HG03520 (cell line): ENCODE data around the gene GRK5.

ENCODE experiments used
- ATAC-seq: cut with Tn5 transposase; IDR thresholded peaks from one replicate; pipeline ENCODE4 v1.9.1; 2021; ENCODE audit warnings: mild to moderate bottlenecking, moderate library complexity; ENCODE audit not compliant: unreplicated experiment

GRK5 gene

GRCh38 chr10:119396709-119397071, 189.3 kb downstream of the GRK5 start:
- no peak for ATAC-seq

- ATAC-seq, result no peak
Observed at GRCh38 chr10:119397416-119397815, 190.0 kb downstream of the GRK5 start.

GRCh38 chr10:119398996-119399395, 191.6 kb downstream of the GRK5 start:
- ATAC-seq, result no peak

GRCh38 chr10:119399466-119399865, 192.1 kb downstream of the GRK5 start:
- ATAC-seq, result no peak

DNA sequence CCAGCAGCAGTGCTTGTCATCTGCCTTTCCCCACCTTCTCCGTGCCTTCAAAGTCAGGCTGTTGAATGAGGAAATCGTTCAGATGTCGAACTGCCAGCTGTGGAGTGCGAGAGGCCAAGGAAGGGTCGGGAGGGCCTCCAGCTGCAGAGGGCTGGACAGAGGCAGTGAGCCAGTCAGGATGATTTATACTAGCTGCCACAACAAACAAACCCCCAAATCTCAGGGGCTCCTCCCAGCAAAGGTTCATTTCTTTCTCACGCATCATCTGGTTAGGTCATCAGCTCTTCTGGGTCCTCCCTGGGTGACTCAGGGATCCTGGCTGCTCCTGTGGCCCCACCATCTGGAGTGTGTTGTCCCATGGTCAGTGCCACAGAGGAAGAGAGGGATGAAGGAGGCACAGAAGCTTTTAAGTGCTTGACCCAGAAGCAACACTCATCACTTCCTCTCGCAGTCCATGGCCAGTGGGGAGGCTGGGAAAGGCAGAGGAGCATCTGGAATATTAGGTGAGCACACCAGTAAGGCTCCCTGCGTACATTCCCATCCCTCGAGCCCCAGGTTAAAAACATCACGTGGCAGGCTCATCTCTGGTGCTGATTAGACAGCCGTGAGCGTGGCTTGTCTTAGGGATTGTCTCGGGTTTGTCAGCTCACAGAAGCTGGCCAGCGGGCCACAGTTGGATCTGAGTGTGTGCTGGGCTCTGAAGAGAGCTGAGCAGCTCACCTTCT, 194.5 kb downstream of the GRK5 start:
- ATAC-seq, result no peak

- no peak for ATAC-seq
Observed at GRCh38 chr10:119403921-119404320, 196.6 kb downstream of the GRK5 start.

- no peak for ATAC-seq
Observed at GRCh38 chr10:119404719-119405519, 197.5 kb downstream of the GRK5 start.

- ATAC-seq, result no peak
Observed at GRCh38 chr10:119405520-119405807, 198.1 kb downstream of the GRK5 start.

DNA sequence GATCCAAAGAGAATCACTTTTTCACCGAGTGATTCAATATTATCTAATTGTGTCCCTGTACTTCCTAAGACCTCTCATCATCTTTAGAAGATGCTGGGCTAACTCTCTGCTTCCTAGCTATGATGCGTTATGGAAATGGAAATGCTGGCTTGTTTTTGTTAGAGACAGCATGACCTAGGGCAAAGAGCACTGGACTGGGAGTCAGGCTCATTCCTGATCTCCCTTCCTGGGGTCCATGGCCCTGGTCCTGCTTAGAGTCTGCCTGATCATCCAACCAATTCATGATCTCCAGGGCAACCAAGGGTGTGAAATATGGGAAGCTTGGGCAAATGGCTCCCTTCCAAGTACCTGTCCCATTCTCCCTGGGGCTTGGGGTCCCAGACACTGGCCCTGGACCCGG, 198.8 kb downstream of the GRK5 start:
- ATAC-seq, result no peak

DNA sequence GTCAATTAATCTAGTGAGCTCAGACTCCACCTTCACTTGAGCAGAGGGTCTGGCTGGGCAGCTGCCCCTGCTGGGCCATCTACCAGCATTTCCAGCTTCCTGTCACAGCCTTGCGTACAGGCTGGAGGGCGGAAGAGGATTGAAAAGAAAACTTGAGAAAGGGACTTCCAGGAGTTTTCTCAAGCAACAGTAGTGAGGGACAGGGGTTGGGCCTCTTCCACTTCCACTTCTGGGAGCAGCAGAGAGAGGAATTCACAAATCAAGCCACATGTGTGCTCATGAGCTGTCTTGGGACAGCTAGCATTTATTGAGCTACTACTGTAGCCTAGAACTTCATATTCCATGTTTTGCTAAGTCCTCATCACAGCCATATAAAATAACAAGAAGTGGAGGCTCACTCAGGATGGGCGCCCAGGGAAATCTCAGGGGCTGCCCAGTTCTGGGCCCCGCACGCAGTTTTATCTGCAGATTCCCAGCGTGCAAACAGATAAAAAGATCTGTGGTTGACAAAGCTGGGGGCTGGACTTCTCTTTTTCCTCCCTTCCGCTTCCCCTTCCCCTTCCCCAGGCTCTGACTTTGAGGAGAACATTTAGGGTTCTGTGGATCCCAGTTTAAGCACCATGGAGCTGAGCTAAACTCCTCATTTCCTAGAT, 199.4 kb downstream of the GRK5 start:
- no peak for ATAC-seq

DNA sequence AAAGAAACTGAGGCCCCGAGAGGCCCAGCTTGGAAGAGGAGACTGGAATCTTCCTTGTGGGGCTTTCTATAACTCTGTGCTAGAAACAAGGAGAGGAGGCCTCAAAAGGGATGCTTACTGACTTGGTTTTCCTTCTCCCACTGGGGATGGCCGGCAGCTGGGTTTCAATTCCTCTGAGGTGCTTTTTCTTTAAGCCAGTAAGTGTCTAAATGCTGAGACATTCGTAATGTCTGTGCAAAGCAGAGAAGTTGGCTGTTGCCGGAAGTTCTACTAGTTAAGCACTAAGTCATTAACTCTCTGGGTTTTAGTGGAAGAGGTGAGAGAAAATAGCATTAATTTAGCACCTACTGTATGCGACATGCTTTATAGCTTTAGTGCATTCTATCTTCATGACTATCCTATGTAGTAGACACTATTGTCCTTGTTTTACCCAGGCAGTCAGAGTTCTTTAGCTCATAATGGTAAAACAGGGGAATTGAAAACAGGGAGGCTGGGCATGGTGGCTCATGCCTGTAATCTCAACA, 199.9 kb downstream of the GRK5 start:
- no peak for ATAC-seq

DNA sequence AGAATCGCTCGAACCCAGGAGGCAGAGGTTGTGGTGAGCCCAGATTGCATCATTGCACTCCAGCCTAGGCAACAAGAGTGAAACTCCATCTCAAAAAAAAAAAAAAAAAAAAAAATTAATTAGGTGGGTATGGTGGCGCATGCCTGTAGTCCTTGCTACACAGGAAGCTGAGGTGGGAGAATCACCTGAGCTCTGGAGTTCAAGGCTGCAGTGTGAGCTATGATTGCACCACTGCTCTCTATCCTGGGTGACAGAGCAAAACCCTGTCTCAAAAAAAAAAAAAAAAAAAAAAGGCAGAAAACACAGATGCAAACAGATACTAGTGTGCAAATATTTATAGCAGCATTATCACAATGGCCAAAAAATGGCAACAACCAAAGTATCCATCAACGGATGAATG, 200.7 kb downstream of the GRK5 start:
- ATAC-seq, result no peak

GRCh38 chr10:119408969-119409371, 201.6 kb downstream of the GRK5 start:
- ATAC-seq, result no peak

DNA sequence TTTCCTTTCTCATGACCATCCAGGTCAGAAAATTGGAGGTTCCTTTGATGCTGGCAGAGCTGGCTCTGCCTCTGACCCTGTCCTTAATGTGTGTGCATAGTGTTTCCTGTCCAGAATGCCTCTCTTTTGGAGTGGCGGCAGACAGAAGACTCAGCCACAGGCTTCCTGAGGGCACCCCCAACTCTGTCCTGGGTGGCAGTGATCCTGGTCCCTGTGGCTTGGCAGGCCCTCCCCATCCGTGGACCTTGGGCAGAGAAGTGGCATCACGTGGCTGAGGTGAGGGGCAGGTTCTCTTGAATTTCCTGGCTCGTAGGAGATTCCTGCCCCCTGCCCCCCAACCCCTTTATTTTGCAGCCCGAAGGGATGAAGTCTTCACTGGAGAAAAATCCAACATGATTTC, 202.0 kb downstream of the GRK5 start:
- no peak for ATAC-seq

- no peak for ATAC-seq
Observed at GRCh38 chr10:119409906-119410305, 202.5 kb downstream of the GRK5 start.

DNA sequence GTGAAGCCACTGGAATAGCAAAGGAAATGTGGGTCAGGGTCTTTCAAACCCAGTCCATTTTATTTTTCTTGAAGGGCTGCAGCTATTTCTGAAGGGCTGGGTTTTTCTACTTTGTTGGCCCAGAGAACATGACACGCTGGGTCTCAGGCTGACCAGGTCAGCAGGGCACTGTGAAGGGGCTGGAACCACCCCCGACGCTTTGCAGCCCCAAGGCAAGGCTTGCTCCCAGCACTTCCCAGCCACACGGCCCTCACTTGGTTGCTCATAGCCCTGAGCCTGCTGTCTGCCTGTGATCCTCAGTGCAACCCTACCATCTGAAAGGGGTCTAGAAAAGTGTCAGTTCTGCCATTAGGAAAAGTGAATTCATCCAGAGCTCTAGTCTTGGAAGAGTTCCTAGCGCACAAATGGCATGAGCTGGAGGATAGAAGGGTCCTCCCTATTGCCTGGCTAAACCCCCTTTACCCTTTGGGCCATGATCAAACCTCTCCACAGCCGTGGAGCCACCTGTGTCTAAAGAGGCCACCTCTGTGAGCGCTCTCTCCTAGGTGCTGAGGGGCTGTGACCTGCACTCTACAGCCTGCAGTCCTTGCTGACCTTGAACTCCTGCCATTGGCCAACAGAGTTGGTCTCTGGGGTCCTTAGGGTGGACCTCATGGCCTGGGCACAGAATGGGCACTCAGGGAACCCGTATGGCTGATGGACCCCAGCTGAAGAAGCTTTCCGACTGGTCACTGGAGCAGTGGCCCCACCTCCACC, 203.2 kb downstream of the GRK5 start:
- ATAC-seq, result no peak

GRCh38 chr10:119412244-119413092, 205.1 kb downstream of the GRK5 start:
- no peak for ATAC-seq

DNA sequence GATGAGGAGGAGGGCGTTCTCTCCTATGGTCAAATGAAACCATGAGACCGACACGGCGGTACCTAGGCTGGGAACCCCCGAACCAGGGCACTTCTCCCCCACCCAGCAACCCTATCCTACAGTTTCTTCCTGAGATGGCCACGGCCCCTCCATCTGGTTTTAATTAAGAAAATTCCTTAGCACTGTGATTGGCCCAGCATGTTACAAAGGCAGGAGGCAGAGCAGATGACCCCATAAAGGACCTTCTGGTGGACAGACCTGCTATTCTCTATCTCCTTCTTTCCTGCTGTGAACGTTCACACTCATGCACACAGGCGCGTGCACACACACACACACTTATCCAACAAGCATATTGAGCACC, 205.7 kb downstream of the GRK5 start:
- no peak for ATAC-seq

DNA sequence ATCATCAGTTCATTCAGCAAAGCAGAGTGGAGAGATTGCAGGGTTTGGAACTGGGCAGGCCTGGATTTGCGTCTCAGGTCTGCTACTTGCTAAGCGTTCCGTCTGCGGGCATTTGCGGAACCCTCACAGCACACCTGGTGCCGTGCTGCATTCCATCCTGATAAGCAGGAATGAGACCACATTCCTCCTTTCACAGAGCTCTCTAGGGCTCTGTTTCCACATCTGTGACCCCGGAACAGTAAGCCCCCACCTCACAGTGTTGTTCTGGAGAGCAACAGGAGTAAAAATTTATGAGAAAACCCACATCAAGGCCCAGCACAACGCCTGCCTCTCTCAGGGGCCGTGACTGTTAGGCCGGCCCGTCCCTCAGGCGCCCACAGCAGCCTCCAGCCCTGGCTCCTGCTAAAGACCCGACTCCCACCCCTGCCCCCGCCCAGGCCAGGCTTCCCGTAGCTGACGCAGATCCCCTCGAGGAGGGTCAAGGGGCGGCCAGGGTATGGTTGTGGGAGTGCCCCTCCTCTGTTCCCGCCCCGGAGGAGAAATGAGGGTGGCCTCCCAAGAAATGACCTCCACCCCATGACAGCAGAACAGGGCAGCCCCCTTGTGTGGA, 206.2 kb downstream of the GRK5 start:
- no peak for ATAC-seq

GRCh38 chr10:119414081-119414611, 206.8 kb downstream of the GRK5 start:
- ATAC-seq, result no peak
